Measurements from ENCODE around the gene TAF1C.

DNA sequence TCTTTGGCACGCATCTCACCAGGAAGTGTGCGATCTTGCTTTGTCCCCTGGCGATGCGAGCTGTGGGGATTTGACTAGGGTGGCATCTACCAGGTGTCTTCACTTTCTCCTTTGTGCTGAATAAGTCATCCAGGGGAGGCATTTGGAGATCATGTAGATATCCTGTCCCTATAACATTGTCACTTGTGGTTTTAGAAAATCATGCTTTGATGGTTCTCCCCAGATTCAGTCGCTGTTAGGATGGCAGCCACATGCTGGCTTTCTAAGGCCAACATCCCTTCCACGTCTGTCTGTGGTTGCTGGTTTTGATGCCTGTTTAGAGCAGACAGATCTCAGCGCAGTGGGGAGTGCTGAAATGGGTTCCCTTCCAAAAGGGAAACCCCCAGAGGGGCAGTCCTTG, 6.6 kb upstream of the TAF1C start:
- no peak for TF ChIP-seq MYC (IDR thresholded peaks at IDR 0.05; ENCODE audit: borderline replicate concordance, low read length)
- TF ChIP-seq, protein P1, sequence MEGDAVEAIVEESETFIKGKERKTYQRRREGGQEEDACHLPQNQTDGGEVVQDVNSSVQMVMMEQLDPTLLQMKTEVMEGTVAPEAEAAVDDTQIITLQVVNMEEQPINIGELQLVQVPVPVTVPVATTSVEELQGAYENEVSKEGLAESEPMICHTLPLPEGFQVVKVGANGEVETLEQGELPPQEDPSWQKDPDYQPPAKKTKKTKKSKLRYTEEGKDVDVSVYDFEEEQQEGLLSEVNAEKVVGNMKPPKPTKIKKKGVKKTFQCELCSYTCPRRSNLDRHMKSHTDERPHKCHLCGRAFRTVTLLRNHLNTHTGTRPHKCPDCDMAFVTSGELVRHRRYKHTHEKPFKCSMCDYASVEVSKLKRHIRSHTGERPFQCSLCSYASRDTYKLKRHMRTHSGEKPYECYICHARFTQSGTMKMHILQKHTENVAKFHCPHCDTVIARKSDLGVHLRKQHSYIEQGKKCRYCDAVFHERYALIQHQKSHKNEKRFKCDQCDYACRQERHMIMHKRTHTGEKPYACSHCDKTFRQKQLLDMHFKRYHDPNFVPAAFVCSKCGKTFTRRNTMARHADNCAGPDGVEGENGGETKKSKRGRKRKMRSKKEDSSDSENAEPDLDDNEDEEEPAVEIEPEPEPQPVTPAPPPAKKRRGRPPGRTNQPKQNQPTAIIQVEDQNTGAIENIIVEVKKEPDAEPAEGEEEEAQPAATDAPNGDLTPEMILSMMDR (IDR thresholded peaks at IDR 0.05), result no peak
